NCI-H460 (cell line): ENCODE results near the gene STAP1. TPM values are rescaled to one million over a fixed set of nuclear protein-coding genes. Genes with fewer than 3 reads are reported as not detected.
"Not testable (repeated sequence)": the region's sequence is repeated elsewhere in the genome, so short reads cannot be mapped to it uniquely, and the experiment has no call there.

Experiments used
- DNase-seq: peaks from one replicate; pipeline ENCODE4 v3.0.0-alpha.2; 2016; ENCODE audit warnings: low read depth; ENCODE audit errors: extremely low read depth
- small RNA-seq, 2 experiments: library from RNA; depleted of rRNA; stranded (forward); fragments of <200 nt; gene quantifications; one replicate each; pipeline ENCODE3, GENCODE V24; 2014
- total RNA-seq: library from RNA; depleted of rRNA; stranded (reverse); fragments of >200 nt; shearing (Covaris generic); gene quantifications from 2 replicates; pipeline ENCODE4 v1.2.3, GENCODE V29; 2014; rRNA removed

STAP1 gene
- total RNA-seq, 1 experiment from 2014 or later, result not detected

GRCh38 chr4:67614186-67614585 is 55.7 kb downstream of the STAP1 start:
- no peak for DNase-seq

DNA sequence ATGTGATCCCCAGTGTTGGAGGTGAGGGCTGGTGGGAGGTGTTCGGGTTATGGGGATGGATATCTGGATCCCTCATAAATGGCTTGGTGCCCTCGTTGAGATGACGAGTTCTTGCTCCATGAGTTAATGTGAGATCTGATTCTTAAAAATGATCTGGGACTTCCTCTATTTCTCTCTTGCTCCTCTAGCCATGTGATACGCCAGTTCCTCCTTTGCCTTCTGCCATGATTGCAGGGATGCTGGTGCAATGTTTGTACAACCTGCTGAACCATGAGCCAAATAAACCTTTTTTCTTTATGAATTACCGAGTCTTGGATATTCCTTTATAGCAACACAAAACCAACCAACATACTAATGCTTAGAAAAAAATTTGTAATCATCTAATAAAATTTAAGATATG is 56.6 kb downstream of the STAP1 start:
- DNase-seq, result no peak

- DNase-seq, result no peak
These were observed 58.0 kb downstream of the STAP1 start for GRCh38 chr4:67616478-67616877.

DNA sequence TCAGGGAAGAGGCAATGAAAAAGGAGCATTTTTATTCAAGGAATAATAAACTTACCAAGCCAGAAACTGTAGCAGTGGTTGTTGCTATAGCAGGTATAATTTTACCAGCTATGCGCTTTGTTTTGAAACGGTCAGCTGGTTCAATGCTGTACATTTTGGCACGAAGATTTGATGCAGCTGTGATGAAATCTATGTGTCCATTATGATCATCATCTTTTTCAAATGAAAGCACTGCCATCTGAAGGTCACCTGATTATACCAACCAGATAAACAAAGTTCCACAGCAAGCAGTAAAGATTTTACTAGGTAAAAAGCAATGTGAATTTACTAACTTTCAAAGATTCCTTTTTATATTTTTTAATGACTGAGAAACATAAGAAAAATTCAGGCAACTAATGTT is 66.4 kb downstream of the STAP1 start:
- DNase-seq, result no peak

DNA sequence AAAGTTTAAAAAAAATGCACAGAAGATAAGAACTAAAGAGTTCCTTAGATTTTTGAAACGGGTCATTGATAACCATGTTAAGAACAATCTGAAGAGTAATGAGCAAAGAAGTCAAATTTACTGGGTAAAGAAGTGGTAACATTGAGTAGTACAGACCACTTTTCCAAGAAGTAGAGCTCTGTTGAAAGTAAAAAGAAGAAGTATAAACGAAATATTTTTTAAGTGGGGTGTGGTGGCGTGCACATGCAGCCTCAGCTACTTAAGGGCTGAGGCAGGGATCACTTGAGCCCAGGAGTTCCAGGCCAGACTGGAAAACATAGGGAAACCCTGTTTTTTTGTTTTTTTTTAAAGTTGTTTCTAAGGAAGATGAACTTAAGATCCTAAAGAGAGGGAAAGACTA is 74.0 kb downstream of the STAP1 start:
- DNase-seq, result no peak

DNA sequence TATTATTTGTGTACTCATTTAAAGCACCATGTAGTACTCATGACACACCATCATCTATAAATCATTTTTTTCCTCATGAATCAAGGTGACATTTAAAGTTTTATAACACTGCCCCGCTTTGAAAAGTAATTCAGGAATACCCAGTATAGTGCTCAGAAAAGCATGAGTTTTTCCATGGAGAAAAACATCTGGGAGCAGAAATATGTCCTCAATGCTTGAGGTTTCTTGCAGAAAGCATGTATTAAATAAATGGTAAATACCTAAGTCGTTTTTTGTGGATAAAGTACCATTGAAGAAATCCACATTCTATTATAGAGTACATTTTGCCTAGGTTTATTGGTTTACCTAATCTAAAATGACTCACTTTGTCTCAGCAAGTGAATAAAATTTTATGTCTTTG is 76.2 kb downstream of the STAP1 start:
- DNase-seq, result no peak

- DNase-seq, result no peak
These were observed 76.8 kb downstream of the STAP1 start for GRCh38 chr4:67635331-67635730.

DNA sequence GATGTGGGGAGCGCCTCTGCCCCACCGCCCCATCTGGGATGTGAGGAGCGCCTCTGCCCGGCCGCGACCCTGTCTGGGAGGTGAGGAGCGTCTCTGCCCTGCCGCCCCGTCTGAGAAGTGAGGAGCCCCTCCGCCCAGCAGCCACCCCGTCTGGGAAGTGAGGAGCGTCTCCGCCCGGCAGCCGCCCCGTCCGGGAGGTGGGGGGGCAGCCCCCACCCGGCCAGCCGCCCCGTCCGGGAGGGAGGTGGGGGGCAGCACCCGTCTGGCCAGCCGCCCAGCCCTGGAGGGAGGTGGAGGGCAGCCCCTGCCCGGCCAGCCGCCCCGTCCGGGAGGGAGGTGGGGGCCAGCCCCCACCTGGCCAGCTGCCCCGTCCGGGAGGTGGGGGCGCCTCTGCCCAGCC is 78.5 kb downstream of the STAP1 start:
- DNase-seq, result not testable (repeated sequence)

DNA sequence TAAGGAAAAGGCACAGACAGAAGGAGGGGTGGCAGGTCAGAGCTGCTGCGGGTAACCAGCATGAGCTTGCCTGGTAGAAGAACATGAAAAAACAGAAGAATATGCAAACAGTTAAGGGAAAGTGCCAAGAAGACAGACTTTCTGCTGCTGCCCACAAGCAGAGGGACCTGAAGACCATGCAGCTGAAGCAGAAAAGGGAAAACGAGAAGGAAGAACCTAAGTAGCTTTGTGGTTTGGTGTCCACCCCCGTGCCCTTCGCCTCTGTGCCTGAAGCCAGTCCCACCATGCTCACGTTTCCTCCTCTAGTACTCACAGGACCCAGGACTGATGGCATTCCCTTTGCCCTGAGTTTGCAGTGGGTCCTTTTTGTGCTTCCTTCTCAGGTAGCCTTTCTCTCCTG is 79.6 kb downstream of the STAP1 start:
- DNase-seq, result no peak

- no peak for DNase-seq
These were observed 93.0 kb downstream of the STAP1 start for GRCh38 chr4:67651536-67651935.

Small RNA genes within 50 kb of the gene (small RNA-seq; reads per million reads assigned to genes)
- gene AC096720.1, result 0 reads per million in 2 experiments

Other genes with a start within 250 kb of the STAP1 start
- gene CENPC, start 13.2 kb upstream of the STAP1 start, total RNA-seq, result 8.6 and 13.9 TPM in 2 replicates
- 61.2 and 64.7 TPM in 2 replicates for gene UBA6, start 142.4 kb downstream of the STAP1 start, total RNA-seq
- not detected in 2 replicates for gene GNRHR, start 195.7 kb downstream of the STAP1 start, total RNA-seq